Right atrium auricular region (tissue), 2 donors: ENCODE data around the gene ADSS1. TPM values are rescaled to one million over a fixed set of nuclear protein-coding genes. Genes with fewer than 3 reads are reported as not detected.

ENCODE experiments used
- DNase-seq: peaks from one replicate; pipeline ENCODE4 v3.0.0-alpha.2; 2019; ENCODE audit warnings: low spot score
- H3K27ac ChIP-seq, 2 donors: fragments of 200-600 bp; sonication (generic); 1 replicate in 1 of 2; 2 replicates in 1 of 2; pipeline ENCODE4 v1.5.1; 2016 to 2019
- H3K27me3 ChIP-seq, 2 donors: fragments of 200-600 bp; sonication (generic); one replicate each; pipeline versions ENCODE4 v1.5.1 to v1.6.0; 2017 to 2019
- H3K36me3 ChIP-seq: fragments of 200-600 bp; sonication (generic); one replicate; pipeline ENCODE4 v1.5.1; 2016
- H3K4me1 ChIP-seq, 2 donors: fragments of 200-600 bp; sonication (generic); one replicate each; pipeline versions ENCODE4 v1.5.1 to v1.6.0; 2017 to 2019
- H3K4me3 ChIP-seq, 2 donors: fragments of 200-600 bp; sonication (generic); 1 replicate in 1 of 2; 2 replicates in 1 of 2; pipeline ENCODE4 v1.5.1; 2017 to 2019; ENCODE audit warnings: mild to moderate bottlenecking in 1 of 2, moderate library complexity in 1 of 2
- H3K9me3 ChIP-seq, 2 donors: fragments of 200-600 bp; sonication (generic); one replicate each; pipeline ENCODE4 v1.5.1; 2019
- CTCF ChIP-seq, 2 donors: fragments of 200-600 bp; sonication (generic); IDR thresholded peaks; one replicate each; pipeline ENCODE4 v1.5.1; 2019; ENCODE audit warnings: antibody characterized with exemption in 2 of 2
- total RNA-seq, 2 donors: library from RNA; depleted of rRNA; stranded (reverse); fragments of >200 nt; gene quantifications; one replicate each; pipeline ENCODE4 v1.1.0, GENCODE V29; 2016

Gene ADSS1
- total RNA-seq, 2 donors from 2014 or later: 113 to 158 TPM

GRCh38 chr14:104700225-104700651 lies 23.8 kb upstream of the ADSS1 start:
- Histone ChIP-seq H3K27me3 (no peaks in the 10 kb centered on the region), H3K9me3 (no peaks in the 10 kb centered on the region), H3K27ac (peak overlapping the region; percentile 20 to 61), H3K4me1 (peaks cover 0 to 64% of the 10 kb centered on the region in 2 donors), H3K4me3 (peak overlapping the region in 1 of 2 donors; percentile 34), H3K36me3 (peaks cover 24% of the 10 kb centered on the region)
- TF ChIP-seq CTCF (IDR thresholded peaks at IDR 0.05): no peak
- DNase-seq: no peak

- TF ChIP-seq CTCF (IDR thresholded peaks at IDR 0.05): no peak
- peaks cover 0 to 59% of the 10 kb centered on the region in 2 donors for H3K4me1 ChIP-seq
- H3K27ac ChIP-seq: peak overlapping the region; percentile 20 to 61
- no peaks in the 10 kb centered on the region for H3K9me3 ChIP-seq
- H3K4me3 ChIP-seq: no peak overlapping the region
- H3K36me3 ChIP-seq: peaks cover 24% of the 10 kb centered on the region
- H3K27me3 ChIP-seq: no peaks in the 10 kb centered on the region
- DNase-seq: no peak
Measured at GRCh38 chr14:104700747-104701217, 23.2 kb upstream of the ADSS1 start.

- Histone ChIP-seq H3K4me1 (peaks cover 0 to 51% of the 10 kb centered on the region in 2 donors), H3K27ac (no peak overlapping the region), H3K36me3 (peaks cover 24% of the 10 kb centered on the region), H3K27me3 (no peaks in the 10 kb centered on the region), H3K4me3 (no peak overlapping the region), H3K9me3 (no peaks in the 10 kb centered on the region)
- DNase-seq: no peak
- TF ChIP-seq CTCF (IDR thresholded peaks at IDR 0.05): no peak
Measured at GRCh38 chr14:104701383-104702076, 22.5 kb upstream of the ADSS1 start.

- H3K4me1 ChIP-seq: peaks cover 0 to 46% of the 10 kb centered on the region in 2 donors
Measured at GRCh38 chr14:104702106-104702505, 21.9 kb upstream of the ADSS1 start.

GRCh38 chr14:104702673-104703072 lies 21.4 kb upstream of the ADSS1 start:
- no peak for TF ChIP-seq CTCF (IDR thresholded peaks at IDR 0.05)
- H3K27ac ChIP-seq: no peak overlapping the region
- H3K36me3 ChIP-seq: peaks cover 24% of the 10 kb centered on the region
- no peaks in the 10 kb centered on the region for H3K27me3 ChIP-seq
- H3K4me3 ChIP-seq: no peak overlapping the region
- DNase-seq: no peak
- H3K4me1 ChIP-seq: peaks cover 0 to 40% of the 10 kb centered on the region in 2 donors
- no peaks in the 10 kb centered on the region for H3K9me3 ChIP-seq

More at GRCh38 chr14:104702106-104702505, 21.9 kb upstream of the ADSS1 start:
- no peak for TF ChIP-seq CTCF (IDR thresholded peaks at IDR 0.05)
- DNase-seq: no peak
- Histone ChIP-seq H3K9me3 (no peaks in the 10 kb centered on the region), H3K36me3 (peaks cover 24% of the 10 kb centered on the region), H3K4me3 (no peak overlapping the region), H3K27ac (no peak overlapping the region), H3K27me3 (no peaks in the 10 kb centered on the region)
